Glutamatergic neuron (in vitro differentiated cells): ENCODE results near the gene GRIFIN. TPM values are rescaled to one million over a fixed set of nuclear protein-coding genes. Genes with fewer than 3 reads are reported as not detected.

Experiments
- DNase-seq: peaks from one replicate; pipeline ENCODE4 v3.0.0; 2022
- H3K27ac Mint-ChIP-seq: one replicate; pipeline ENCODE4 v1.8.0; 2020; ENCODE audit warnings: mild to moderate bottlenecking, mixed read lengths, inconsistent platforms; ENCODE audit not compliant: unreplicated experiment
- H3K27me3 Mint-ChIP-seq: one replicate; pipeline ENCODE4 v1.8.0; 2020; ENCODE audit warnings: mild to moderate bottlenecking, moderate library complexity, mixed read lengths, inconsistent platforms; ENCODE audit not compliant: unreplicated experiment
- H3K36me3 Mint-ChIP-seq: one replicate; pipeline ENCODE4 v1.8.0; 2020; ENCODE audit warnings: mild to moderate bottlenecking, mixed read lengths, inconsistent platforms; ENCODE audit not compliant: unreplicated experiment
- H3K4me1 Mint-ChIP-seq: one replicate; pipeline ENCODE4 v1.8.0; 2020; ENCODE audit warnings: mild to moderate bottlenecking, low read depth, mixed read lengths, inconsistent platforms; ENCODE audit not compliant: unreplicated experiment
- H3K4me3 Mint-ChIP-seq: one replicate; pipeline ENCODE4 v1.8.0; 2020; ENCODE audit warnings: mild to moderate bottlenecking, mixed read lengths, inconsistent platforms; ENCODE audit not compliant: unreplicated experiment
- H3K9me3 Mint-ChIP-seq: one replicate; pipeline ENCODE4 v1.8.0; 2020; ENCODE audit warnings: mild to moderate bottlenecking, moderate library complexity, mixed read lengths, inconsistent platforms; ENCODE audit not compliant: unreplicated experiment
- CTCF ChIP-seq: fragments of 200-600 bp; sonication (generic); IDR thresholded peaks from one replicate; pipeline ENCODE4 v1.5.0; 2021; ENCODE audit not compliant: partially characterized antibody, unreplicated experiment
- total RNA-seq: library from RNA; stranded (reverse); fragmentation: NEBNext Ultra II Directional; extraction: Animal tissue kit (Norgen Biotek cat#: 25700); gene quantifications from one replicate; pipeline ENCODE4 v1.2.1, GENCODE V29; 2021; ENCODE audit not compliant: unreplicated experiment

Gene GRIFIN
- total RNA-seq, 1 donor from 2014 or later: not detected

GRCh38 chr7:2431260-2431867 is 44.8 kb downstream of the GRIFIN start:
- Mint-ChIP-seq H3K4me3 (peak overlapping the region; percentile 10), H3K4me1 (no peaks in the 10 kb centered on the region), H3K27ac (no peak overlapping the region), H3K36me3 (peaks cover 19% of the 10 kb centered on the region), H3K9me3 (peaks cover 11% of the 10 kb centered on the region), H3K27me3 (peaks cover 2% of the 10 kb centered on the region)
- no peak for DNase-seq
- TF ChIP-seq CTCF: peak; percentile 21

- H3K27ac Mint-ChIP-seq: no peak overlapping the region
- H3K4me1 Mint-ChIP-seq: peaks cover 5% of the 10 kb centered on the region
- no peaks in the 10 kb centered on the region for H3K27me3 Mint-ChIP-seq
- H3K36me3 Mint-ChIP-seq: peaks cover 1% of the 10 kb centered on the region
- no peak overlapping the region for H3K4me3 Mint-ChIP-seq
- no peak for TF ChIP-seq CTCF
- H3K9me3 Mint-ChIP-seq: peaks cover 4% of the 10 kb centered on the region
- DNase-seq: no peak
Measured at GRCh38 chr7:2425749-2426148, 50.4 kb downstream of the GRIFIN start.

Other genes with a start within 250 kb of the GRIFIN start
- 57.6 TPM for gene MAD1L1, start 243.5 kb downstream of the GRIFIN start, total RNA-seq
- gene MRM2, start 234.2 kb downstream of the GRIFIN start, total RNA-seq: 28.1 TPM
- gene NUDT1, start 234.2 kb downstream of the GRIFIN start, total RNA-seq: 19.5 TPM
- 22.2 TPM for gene SNX8, start 162.0 kb downstream of the GRIFIN start, total RNA-seq
- 136 TPM for gene EIF3B, start 121.6 kb downstream of the GRIFIN start, total RNA-seq
- gene CHST12, start 72.8 kb downstream of the GRIFIN start, total RNA-seq: 27.3 TPM
- 75.5 TPM for gene LFNG, start 43.4 kb upstream of the GRIFIN start, total RNA-seq
- gene BRAT1, start 79.1 kb upstream of the GRIFIN start, total RNA-seq: 30.5 TPM
- 12.0 TPM for gene IQCE, start 82.6 kb upstream of the GRIFIN start, total RNA-seq
- 324 TPM for gene TTYH3, start 155.6 kb upstream of the GRIFIN start, total RNA-seq
- 0.15 TPM for gene AMZ1, start 211.8 kb upstream of the GRIFIN start, total RNA-seq